GM21737 (cell line): ENCODE data around the gene PDE6B.
"Not testable (repeated sequence)": the region's sequence is repeated elsewhere in the genome, so short reads cannot be mapped to it uniquely, and the experiment has no call there.

Experiments
- ATAC-seq: cut with Tn5 transposase; IDR thresholded peaks from one replicate; pipeline ENCODE4 v1.9.1; 2021; ENCODE audit warnings: mild to moderate bottlenecking, moderate library complexity; ENCODE audit not compliant: unreplicated experiment

PDE6B gene

GRCh38 chr4:668219-668618, 42.8 kb downstream of the PDE6B start:
- ATAC-seq: not testable (repeated sequence)

- ATAC-seq: not testable (repeated sequence)
Measured at GRCh38 chr4:669806-670559, 44.6 kb downstream of the PDE6B start.

DNA sequence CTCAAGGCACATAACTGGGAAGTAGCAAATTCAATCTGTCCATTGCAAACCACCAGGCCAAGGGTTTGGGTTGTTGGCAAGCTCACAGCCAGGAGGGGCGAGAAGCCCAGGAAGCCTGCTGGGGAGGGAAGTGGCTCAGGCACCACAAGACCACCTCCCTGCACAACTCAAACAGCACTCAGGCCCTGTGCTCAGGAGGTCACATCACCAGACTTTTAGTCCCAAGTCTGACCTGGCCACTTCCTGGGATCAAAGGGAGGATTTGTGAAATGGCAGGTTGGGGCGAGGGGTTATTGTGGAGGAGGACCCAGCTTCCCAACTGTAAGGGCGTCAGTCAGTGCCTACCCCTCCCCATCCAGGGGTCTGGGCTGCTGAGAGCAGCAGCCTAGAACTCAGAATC, 46.4 kb downstream of the PDE6B start:
- no peak for ATAC-seq

DNA sequence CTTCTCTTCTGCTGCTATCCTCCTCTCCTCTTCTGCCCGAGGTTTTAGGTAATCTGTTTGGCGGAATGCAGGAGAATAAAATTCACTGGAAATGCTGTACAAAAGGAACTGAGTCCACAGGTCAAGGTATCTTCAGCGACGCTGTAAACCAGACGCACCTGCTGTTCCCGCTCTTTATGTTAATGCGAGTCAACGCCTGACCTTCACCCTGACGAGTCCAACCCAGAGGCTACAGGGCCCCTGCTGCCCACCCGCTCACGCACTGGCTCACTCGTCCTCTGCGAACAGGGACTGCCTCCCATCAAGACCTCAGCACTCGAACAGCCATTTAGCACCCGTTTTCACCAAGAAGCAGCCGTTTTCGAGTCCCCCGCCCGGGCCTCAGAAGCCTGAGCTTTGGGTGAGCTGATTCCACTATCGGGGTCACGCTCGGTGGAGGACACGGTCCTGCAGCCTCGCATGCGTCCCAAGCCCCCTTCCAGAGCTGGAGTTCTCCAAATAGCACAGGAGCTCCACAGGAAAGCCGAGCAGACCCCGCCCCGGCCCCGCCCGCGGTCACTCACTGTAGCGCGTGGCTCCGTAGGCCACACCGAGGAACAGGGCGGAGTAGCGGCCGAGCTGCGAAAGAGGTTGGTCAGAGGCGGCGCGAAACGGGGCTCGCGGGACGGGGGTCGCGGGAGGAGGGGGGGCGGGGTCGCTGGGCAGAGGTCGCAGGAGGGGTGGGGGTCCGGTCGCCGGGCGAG, 48.1 kb downstream of the PDE6B start:
- no peak for ATAC-seq

DNA sequence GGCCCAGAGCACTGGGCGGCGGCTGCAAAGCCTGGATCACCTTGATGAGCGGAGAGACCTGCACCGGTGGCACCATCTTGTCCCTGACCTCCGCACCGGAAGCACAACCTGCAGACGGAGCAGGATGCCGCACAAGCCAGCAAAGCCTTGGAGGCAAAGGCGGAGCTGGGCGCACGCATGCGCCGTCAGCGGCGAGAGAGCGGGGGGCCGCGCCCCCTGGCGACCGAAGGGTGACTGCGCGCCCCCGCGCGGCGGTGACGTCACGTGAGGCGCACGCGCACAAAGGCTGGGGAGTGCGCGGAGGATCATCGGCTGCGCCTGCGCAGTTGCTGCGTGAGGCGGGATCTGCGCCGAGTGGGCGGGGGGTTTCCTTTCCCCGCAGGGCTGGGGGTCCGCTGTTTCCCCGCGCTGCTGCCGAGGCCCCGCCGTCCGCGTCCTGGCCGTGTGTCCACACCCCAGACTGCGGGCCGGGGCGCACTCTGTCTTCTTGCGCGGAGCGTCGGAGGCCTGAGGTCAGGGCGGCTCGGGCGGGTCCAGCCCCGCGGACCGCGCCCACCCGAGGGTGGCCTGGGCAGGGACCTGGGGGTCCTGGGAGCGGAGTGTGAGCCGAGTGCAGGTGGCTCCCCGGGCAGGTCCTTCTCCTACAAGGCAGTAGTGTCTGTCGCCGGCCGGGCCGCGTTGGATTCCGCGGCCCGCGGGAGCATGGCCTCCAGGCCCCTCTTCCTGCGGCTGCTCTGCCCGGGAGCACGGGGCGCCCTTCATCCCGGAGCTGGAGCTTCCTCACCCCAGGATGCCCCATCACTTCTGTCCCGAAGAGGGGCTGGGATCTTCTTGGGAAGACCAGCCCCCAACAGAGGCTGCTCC, 49.0 kb downstream of the PDE6B start, which contains the start of the genes ATP5ME and MYL5:
Gene ATP5ME (minus strand): TSS at position 105 of the 864 bp plus-strand sequence. CDS start 29 bp downstream, at position 76.
Gene MYL5 (plus strand): TSS at position 371 of the 864 bp plus-strand sequence. CDS start 3,485 bp downstream, outside the sequence.
- peak; percentile 78 for ATAC-seq

GRCh38 chr4:675036-675882, 49.9 kb downstream of the PDE6B start:
- ATAC-seq: peak; percentile 4

- peak; percentile 20 for ATAC-seq
Measured at GRCh38 chr4:675980-676870, 50.9 kb downstream of the PDE6B start.

- ATAC-seq: no peak
Measured at GRCh38 chr4:676871-677235, 51.5 kb downstream of the PDE6B start.

DNA sequence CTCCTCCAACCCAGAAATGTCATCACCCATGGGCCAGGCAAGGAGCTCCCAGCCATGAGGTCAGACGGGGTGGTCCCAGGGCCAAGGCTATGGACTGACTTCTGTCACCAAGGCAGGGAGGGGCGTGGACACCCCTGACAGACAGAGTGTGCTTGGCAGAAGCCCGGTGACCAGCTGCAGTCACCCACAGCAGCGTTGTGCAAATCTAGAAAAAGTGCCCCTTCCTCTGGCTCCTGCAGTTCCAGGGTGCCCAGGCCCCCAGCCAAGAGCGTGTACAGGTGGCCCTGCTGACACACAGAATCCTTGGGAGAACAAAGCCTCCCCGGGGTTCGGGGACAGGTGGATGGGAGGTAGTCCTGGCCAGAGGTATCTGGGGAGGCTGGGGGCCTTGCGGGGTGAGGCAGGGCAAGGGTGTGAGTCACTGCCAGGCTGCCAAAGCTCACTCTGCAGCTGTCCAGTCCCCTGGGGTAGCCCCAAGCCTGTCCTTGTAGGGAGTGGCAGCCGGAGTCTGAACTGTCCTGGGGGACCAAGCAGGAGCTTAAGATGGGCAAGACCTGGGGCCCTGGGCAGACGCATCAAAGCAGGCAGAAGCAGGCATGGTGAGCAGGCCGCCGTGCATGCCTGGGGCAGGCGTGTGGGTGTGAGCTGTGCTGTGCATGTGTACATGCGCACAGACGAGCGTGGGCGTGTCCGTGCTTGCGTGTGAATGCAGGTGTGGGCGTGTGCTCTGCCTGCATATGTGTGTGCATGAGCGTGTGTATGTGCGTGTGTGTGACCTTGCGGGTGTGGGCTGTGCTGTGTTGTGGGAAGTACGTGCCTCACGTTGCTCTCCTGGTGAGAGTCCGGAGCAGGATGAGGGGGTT, 52.3 kb downstream of the PDE6B start:
- ATAC-seq: no peak

DNA sequence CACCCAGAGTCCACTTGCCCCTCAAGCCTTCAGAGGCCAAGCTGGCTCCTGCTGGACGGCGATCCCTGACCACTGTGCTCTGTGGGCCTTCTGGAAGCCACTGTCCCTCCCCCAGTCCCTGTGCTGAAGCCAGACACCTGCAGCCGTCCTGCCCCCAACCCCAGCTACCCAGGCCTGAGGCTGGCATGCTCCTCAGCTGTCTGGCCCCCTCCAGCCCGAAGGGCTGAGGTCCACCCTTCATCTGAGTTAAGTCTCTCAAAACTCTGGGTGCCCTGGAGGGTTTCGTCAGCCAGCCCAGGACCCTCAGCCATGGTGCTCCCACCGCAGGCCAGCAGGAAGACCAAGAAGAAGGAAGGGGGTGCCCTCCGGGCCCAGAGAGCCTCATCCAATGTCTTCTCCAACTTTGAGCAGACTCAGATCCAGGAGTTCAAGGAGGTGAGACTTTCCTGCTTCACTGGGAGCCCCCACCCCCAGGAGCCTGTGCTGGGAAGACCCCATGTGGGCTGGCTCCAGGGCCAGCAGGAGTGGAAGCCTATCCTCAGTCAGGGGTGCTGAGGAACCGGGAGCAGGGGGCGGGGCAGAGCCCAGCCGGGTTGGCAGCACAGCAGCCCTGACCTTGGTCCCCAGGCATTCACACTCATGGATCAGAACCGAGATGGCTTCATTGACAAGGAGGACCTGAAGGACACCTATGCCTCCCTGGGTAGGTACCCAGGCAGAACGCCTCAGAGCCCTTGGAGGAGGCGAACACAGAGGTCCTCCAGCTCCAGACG, 53.1 kb downstream of the PDE6B start:
- ATAC-seq: no peak

DNA sequence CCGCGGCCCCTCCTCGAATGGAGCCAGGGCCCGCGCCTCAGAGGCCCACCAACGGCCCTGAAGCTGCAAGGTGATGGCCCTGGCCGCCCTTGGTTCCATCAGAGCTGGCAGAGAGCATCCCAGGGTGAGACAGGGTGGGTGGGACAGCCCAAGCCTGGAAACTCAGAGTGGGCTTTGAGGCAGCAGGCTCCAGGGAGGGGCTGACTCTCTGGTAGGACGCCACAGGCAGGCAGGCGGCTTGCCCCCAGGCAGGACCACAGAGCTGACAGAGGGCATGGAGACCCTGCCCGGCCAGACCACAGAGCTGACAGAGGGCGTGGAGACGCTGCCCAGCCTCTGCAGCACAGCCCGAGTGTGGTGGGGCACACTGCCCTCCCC, 53.7 kb downstream of the PDE6B start:
- ATAC-seq: no peak

DNA sequence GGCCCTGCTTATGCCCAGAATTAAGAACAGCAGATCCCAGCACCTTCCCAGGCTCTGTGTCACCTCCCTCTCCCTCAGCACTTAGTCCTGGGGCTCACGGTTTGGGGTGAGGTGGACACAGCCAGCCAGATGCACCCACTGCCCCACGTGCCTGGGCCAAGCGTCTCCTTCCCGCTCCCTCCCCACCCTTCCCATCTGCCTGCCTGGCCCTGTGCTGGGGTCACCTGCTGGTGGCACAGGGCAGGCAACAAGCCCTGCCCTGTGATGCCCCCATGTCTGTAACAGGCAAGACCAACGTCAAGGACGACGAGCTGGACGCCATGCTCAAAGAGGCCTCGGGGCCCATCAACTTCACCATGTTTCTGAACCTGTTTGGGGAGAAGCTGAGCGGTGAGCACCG, 54.3 kb downstream of the PDE6B start:
- ATAC-seq: no peak

GRCh38 chr4:680091-680490, 54.7 kb downstream of the PDE6B start:
- ATAC-seq: no peak

- no peak for ATAC-seq
Measured at GRCh38 chr4:680551-680927, 55.2 kb downstream of the PDE6B start.

DNA sequence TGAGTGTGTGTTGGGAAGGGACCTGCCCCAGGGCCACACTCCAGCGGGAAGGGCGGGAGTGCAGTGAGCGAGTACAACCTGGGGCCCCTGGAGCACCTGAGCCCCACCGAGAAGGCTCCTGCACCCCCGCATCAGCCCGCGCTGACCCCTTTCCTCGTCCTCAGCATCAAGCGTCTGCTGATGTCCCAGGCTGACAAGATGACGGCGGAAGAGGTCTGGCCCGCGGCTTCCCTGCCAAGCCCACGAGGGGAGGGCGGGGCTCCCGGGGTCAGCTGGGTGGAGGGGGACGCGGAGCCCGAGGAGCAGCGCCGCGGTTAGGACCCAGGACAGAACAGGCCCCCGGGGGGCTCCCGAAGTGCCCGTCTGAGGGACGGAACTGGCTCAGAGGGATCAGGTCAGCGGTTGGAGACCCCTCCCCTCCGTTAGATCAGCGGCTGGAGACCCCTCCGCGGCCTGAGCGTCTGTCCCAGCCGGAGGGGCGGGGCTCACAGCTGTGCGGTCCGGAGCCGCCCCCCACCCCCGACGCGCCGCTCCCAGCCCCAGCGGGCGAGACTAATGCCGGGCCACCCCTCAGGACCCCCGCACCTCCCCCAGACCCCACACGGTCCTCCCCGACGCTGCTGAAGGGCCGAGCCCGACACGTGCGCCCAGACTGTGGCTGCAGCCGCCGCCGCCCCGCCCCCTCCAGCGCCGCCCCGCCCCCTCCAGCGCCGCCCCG, 55.7 kb downstream of the PDE6B start:
- no peak for ATAC-seq

GRCh38 chr4:681736-682451, 56.5 kb downstream of the PDE6B start:
- ATAC-seq: no peak
